ENCODE results near the gene MEIOB.
A peak's percentile ranks its signal among the peaks of the same experiment; 100 is the strongest.
"Not testable (repeated sequence)": the region's sequence is repeated elsewhere in the genome, so short reads cannot be mapped to it uniquely, and the experiment has no call there.

Gene MEIOB

DNA sequence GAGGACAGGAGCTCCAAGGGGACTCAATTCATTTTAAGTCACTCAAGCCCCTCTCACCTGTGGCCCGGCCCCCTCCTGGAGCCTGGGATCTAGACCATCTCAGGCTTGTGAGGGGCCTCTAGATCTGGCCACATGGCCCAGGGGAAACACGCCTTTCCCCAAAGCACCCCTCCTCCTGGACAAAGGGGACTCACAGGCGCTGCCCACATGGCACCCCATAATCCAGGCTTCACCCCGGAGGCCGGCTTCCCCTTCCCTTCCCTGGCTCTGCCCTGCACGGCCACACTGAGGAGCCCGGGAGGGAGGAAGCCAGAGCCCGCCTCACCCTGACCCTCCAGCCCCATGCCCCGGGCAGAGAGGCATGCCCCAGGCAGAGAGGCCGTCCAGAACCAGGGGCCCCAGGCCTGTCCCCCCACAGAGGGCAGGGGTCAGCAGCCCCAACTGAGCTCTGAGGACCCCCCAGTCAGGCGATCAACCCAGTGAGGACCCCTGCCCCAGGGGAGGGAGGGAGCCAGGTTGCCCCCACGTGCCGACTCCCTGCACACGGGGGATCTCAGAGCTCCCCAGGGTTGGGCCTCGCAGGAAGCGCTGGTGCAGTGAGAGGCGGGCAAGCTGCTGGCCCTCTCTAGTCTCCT is 35.4 kb upstream of the MEIOB start:
- H3K27ac ChIP-seq (ENCODE audit: low read depth in 2 of 2, low read length in 2 of 2) = no peak overlapping the region
- H3K4me3 ChIP-seq (ENCODE audit: low read length in 2 of 2) = no peak overlapping the region
- peaks cover 18% of the 10 kb centered on the region in 2 donors for H3K4me1 ChIP-seq (ENCODE audit: control insufficient read depth in 2 of 2, insufficient read depth in 2 of 2, low read length in 2 of 2)
- H3K9me3 ChIP-seq (ENCODE audit: control insufficient read depth in 2 of 2, low read length in 2 of 2) = no peaks in the 10 kb centered on the region
- H3K27me3 ChIP-seq (ENCODE audit: control insufficient read depth in 2 of 2, insufficient read depth in 2 of 2, low read length in 2 of 2) = no peaks in the 10 kb centered on the region
- no peak overlapping the region for H3K9ac ChIP-seq (ENCODE audit: low read depth in 1 of 2, low read length in 2 of 2)
- H3K36me3 ChIP-seq (ENCODE audit: control insufficient read depth in 2 of 2, insufficient read depth in 2 of 2, low read length in 2 of 2) = no peaks in the 10 kb centered on the region

DNA sequence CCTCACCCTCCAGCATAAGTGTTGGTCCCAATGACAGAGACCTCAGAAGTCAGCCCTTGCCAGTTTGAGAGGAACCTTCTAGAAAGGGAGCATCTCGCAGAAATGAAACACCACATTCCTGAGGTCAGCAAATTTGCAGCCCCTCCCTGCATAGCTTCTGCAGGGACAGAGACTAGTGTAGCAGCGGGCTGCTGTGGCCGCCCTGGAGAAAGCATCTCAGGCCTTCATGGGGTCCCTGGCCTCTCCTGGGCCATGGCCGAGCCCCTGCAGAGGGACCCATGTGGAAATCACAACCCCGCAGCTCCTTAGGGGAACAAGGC is 34.8 kb upstream of the MEIOB start:
- H3K9ac ChIP-seq (ENCODE audit: low read depth in 1 of 2, low read length in 2 of 2) = no peak overlapping the region
- H3K9me3 ChIP-seq (ENCODE audit: control insufficient read depth in 2 of 2, low read length in 2 of 2) = no peaks in the 10 kb centered on the region
- no peaks in the 10 kb centered on the region for H3K27me3 ChIP-seq (ENCODE audit: control insufficient read depth in 2 of 2, insufficient read depth in 2 of 2, low read length in 2 of 2)
- H3K36me3 ChIP-seq (ENCODE audit: control insufficient read depth in 2 of 2, insufficient read depth in 2 of 2, low read length in 2 of 2) = no peaks in the 10 kb centered on the region
- peaks cover 13% of the 10 kb centered on the region in 2 donors for H3K4me1 ChIP-seq (ENCODE audit: control insufficient read depth in 2 of 2, insufficient read depth in 2 of 2, low read length in 2 of 2)
- H3K27ac ChIP-seq (ENCODE audit: low read depth in 2 of 2, low read length in 2 of 2) = no peak overlapping the region
- no peak overlapping the region for H3K4me3 ChIP-seq (ENCODE audit: low read length in 2 of 2)

DNA sequence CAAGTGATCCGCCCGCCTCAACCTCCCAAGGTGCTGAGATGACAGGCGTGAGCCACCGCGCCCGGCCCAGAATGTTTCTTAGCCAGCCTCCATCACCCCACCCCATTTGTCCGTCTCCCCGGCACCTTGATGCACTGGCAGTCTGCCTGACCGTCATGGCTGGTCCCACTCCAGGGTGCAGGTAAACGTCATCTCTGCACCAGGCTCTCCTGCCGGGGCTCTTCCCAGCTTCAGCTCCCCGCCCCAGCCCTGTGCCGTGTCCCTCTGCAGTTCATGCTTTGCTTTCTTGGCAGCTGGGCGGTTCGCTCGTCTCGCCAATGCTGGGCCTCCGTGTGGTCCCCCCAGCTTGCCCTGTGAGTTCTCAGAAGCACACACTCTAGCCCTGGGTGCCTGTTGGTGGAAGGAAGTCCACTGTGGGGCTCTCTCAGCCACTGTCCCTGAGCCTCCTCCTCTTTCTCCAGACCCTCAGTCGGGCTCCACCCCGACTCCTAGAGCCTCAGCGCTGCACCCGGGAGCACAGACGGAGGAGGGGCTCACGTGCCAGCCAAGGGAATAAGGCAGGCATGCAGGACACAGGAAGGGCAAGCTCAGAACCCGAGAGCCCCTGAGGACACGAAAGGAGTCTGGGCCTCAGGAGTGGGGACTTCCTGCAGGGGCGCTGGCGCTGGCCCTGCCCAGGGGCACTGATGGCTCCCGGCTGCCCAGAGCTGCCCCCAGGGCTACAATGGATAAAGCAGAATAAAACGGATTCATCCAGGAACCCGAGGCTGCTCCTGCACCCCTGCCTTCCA is 34.3 kb upstream of the MEIOB start:
- no peaks in the 10 kb centered on the region for H3K27me3 ChIP-seq (ENCODE audit: control insufficient read depth in 2 of 2, insufficient read depth in 2 of 2, low read length in 2 of 2)
- peaks cover 10 to 13% of the 10 kb centered on the region in 2 donors for H3K4me1 ChIP-seq (ENCODE audit: control insufficient read depth in 2 of 2, insufficient read depth in 2 of 2, low read length in 2 of 2)
- H3K4me3 ChIP-seq (ENCODE audit: low read length in 2 of 2) = no peak overlapping the region
- no peak overlapping the region for H3K27ac ChIP-seq (ENCODE audit: low read depth in 2 of 2, low read length in 2 of 2)
- no peaks in the 10 kb centered on the region for H3K36me3 ChIP-seq (ENCODE audit: control insufficient read depth in 2 of 2, insufficient read depth in 2 of 2, low read length in 2 of 2)
- no peaks in the 10 kb centered on the region for H3K9me3 ChIP-seq (ENCODE audit: control insufficient read depth in 2 of 2, low read length in 2 of 2)
- H3K9ac ChIP-seq (ENCODE audit: low read depth in 1 of 2, low read length in 2 of 2) = no peak overlapping the region

GRCh38 chr16:1903845-1904840 is 32.2 kb upstream of the MEIOB start:
- Histone ChIP-seq H3K27ac (ENCODE audit: low read depth in 2 of 2, low read length in 2 of 2) (no peak overlapping the region), H3K4me1 (ENCODE audit: control insufficient read depth in 2 of 2, insufficient read depth in 2 of 2, low read length in 2 of 2) (peaks cover 9 to 14% of the 10 kb centered on the region in 2 donors), H3K27me3 (ENCODE audit: control insufficient read depth in 2 of 2, insufficient read depth in 2 of 2, low read length in 2 of 2) (no peaks in the 10 kb centered on the region)

GRCh38 chr16:1903220-1903574 is 31.2 kb upstream of the MEIOB start:
- Histone ChIP-seq H3K4me3 (ENCODE audit: low read length in 2 of 2) (no peak overlapping the region), H3K27me3 (ENCODE audit: control insufficient read depth in 2 of 2, insufficient read depth in 2 of 2, low read length in 2 of 2) (no peaks in the 10 kb centered on the region), H3K36me3 (ENCODE audit: control insufficient read depth in 2 of 2, insufficient read depth in 2 of 2, low read length in 2 of 2) (no peaks in the 10 kb centered on the region), H3K9me3 (ENCODE audit: control insufficient read depth in 2 of 2, low read length in 2 of 2) (no peaks in the 10 kb centered on the region), H3K27ac (ENCODE audit: low read depth in 2 of 2, low read length in 2 of 2) (no peak overlapping the region), H3K9ac (ENCODE audit: low read depth in 1 of 2, low read length in 2 of 2) (no peak overlapping the region), H3K4me1 (ENCODE audit: control insufficient read depth in 2 of 2, insufficient read depth in 2 of 2, low read length in 2 of 2) (peaks cover 8 to 15% of the 10 kb centered on the region in 2 donors)

More at GRCh38 chr16:1903845-1904840, 32.2 kb upstream of the MEIOB start:
- Histone ChIP-seq H3K36me3 (ENCODE audit: control insufficient read depth in 2 of 2, insufficient read depth in 2 of 2, low read length in 2 of 2) (no peaks in the 10 kb centered on the region), H3K9me3 (ENCODE audit: control insufficient read depth in 2 of 2, low read length in 2 of 2) (no peaks in the 10 kb centered on the region), H3K9ac (ENCODE audit: low read depth in 1 of 2, low read length in 2 of 2) (no peak overlapping the region), H3K4me3 (ENCODE audit: low read length in 2 of 2) (no peak overlapping the region)

GRCh38 chr16:1902547-1903219 is 30.7 kb upstream of the MEIOB start:
- no peaks in the 10 kb centered on the region for H3K27me3 ChIP-seq (ENCODE audit: control insufficient read depth in 2 of 2, insufficient read depth in 2 of 2, low read length in 2 of 2)
- no peak overlapping the region for H3K27ac ChIP-seq (ENCODE audit: low read depth in 2 of 2, low read length in 2 of 2)
- no peak overlapping the region for H3K4me3 ChIP-seq (ENCODE audit: low read length in 2 of 2)
- H3K9me3 ChIP-seq (ENCODE audit: control insufficient read depth in 2 of 2, low read length in 2 of 2) = no peaks in the 10 kb centered on the region
- H3K36me3 ChIP-seq (ENCODE audit: control insufficient read depth in 2 of 2, insufficient read depth in 2 of 2, low read length in 2 of 2) = no peaks in the 10 kb centered on the region
- H3K4me1 ChIP-seq (ENCODE audit: control insufficient read depth in 2 of 2, insufficient read depth in 2 of 2, low read length in 2 of 2) = peaks cover 8 to 15% of the 10 kb centered on the region in 2 donors
- no peak overlapping the region for H3K9ac ChIP-seq (ENCODE audit: low read depth in 1 of 2, low read length in 2 of 2)

- Histone ChIP-seq H3K27ac (ENCODE audit: low read depth in 2 of 2, low read length in 2 of 2) (peak overlapping the region; percentile 16 to 47), H3K4me3 (ENCODE audit: low read length in 2 of 2) (peak overlapping the region in 1 of 2 donors; percentile 13), H3K9ac (ENCODE audit: low read depth in 1 of 2, low read length in 2 of 2) (peak overlapping the region in 1 of 2 donors; percentile 51), H3K9me3 (ENCODE audit: control insufficient read depth in 2 of 2, low read length in 2 of 2) (no peaks in the 10 kb centered on the region), H3K27me3 (ENCODE audit: control insufficient read depth in 2 of 2, insufficient read depth in 2 of 2, low read length in 2 of 2) (no peaks in the 10 kb centered on the region), H3K4me1 (ENCODE audit: control insufficient read depth in 2 of 2, insufficient read depth in 2 of 2, low read length in 2 of 2) (peaks cover 7 to 18% of the 10 kb centered on the region in 2 donors), H3K36me3 (ENCODE audit: control insufficient read depth in 2 of 2, insufficient read depth in 2 of 2, low read length in 2 of 2) (no peaks in the 10 kb centered on the region)
These were observed 28.4 kb upstream of the MEIOB start for GRCh38 chr16:1900452-1900774.

DNA sequence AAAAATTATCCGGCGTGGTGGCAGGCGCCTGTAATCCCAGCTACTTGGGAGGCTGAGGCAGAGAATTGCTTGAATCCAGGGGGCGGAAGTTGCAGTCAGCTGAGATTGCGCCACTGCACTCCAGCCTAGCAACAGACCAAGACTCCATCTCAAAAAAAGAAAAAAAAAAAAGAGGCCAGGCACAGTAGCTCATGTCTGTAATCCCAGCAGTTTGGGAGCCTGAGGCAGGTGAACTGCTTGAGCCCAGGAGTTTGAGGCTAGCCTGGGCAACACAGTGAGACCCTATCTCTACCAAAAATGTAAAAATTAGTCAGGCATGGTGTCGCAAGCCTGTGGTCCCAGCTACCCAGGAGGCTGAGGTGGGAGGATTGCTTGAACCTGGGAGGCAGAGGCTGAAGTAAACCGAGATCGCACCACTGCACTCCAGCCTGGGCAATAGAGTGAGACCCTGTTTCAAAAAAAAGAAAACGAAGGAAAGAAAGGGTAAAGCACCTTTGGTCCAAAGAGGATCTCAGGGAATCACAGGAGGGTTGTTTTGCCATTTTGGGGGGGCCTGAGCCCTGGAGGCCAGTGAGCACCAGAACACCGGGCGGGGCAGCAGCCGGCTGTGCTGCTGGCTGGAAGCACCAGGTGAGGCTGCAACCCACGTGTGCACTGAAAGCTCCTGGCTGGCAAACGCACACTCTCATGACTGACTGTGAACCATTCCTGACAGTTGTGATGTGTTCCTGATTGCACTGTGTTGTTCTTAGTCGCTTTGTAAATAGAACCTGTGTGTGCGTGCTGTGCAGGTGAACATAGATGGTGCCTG is 27.9 kb upstream of the MEIOB start:
- H3K36me3 ChIP-seq (ENCODE audit: control insufficient read depth in 2 of 2, insufficient read depth in 2 of 2, low read length in 2 of 2) = no peaks in the 10 kb centered on the region
- peak overlapping the region in 1 of 2 donors; percentile 13 for H3K4me3 ChIP-seq (ENCODE audit: low read length in 2 of 2)
- no peaks in the 10 kb centered on the region for H3K9me3 ChIP-seq (ENCODE audit: control insufficient read depth in 2 of 2, low read length in 2 of 2)
- H3K4me1 ChIP-seq (ENCODE audit: control insufficient read depth in 2 of 2, insufficient read depth in 2 of 2, low read length in 2 of 2) = peaks cover 10 to 21% of the 10 kb centered on the region in 2 donors
- H3K27ac ChIP-seq (ENCODE audit: low read depth in 2 of 2, low read length in 2 of 2) = peak overlapping the region; percentile 16 to 47
- no peaks in the 10 kb centered on the region for H3K27me3 ChIP-seq (ENCODE audit: control insufficient read depth in 2 of 2, insufficient read depth in 2 of 2, low read length in 2 of 2)
- no peak overlapping the region for H3K9ac ChIP-seq (ENCODE audit: low read depth in 1 of 2, low read length in 2 of 2)

DNA sequence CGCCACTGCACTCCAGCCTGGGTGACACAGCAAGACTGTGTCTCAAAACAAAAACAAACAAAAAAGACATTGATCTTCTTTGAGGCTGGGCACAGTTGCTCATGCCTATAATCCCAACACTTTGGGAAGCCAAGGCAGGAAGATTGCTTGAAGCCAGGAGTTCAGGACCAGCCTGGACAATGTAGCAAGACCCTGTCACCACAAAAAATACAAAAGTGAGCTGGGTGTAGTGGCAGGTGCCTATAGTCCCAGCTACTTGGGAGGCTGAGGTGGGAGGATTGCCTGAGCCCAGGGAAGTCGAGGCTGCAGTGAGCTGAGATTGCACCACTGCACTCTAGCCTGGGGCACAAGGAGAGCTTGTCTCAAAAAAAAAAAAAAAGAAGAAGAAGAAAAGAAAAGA is 25.7 kb upstream of the MEIOB start:
- H3K27me3 ChIP-seq (ENCODE audit: control insufficient read depth in 2 of 2, insufficient read depth in 2 of 2, low read length in 2 of 2); H3K4me3 ChIP-seq (ENCODE audit: low read length in 2 of 2); H3K9me3 ChIP-seq (ENCODE audit: control insufficient read depth in 2 of 2, low read length in 2 of 2); H3K9ac ChIP-seq (ENCODE audit: low read depth in 1 of 2, low read length in 2 of 2); H3K27ac ChIP-seq (ENCODE audit: low read depth in 2 of 2, low read length in 2 of 2); H3K36me3 ChIP-seq (ENCODE audit: control insufficient read depth in 2 of 2, insufficient read depth in 2 of 2, low read length in 2 of 2): not testable (repeated sequence)
- H3K4me1 ChIP-seq (ENCODE audit: control insufficient read depth in 2 of 2, insufficient read depth in 2 of 2, low read length in 2 of 2) = peaks cover 19 to 32% of the 10 kb centered on the region in 2 donors

Data from mucosa of rectum (tissue), 2 donors.